Activated CD4-positive, CD25-positive, alpha-beta regulatory T cell treated with anti-CD3 and anti-CD28 coated beads, Interleukin-2, amount 50 U/mL, for 24 hours (primary cell): ENCODE data around the gene NUP160.
A peak's percentile ranks its signal among the peaks of the same experiment; 100 is the strongest.
"Not testable (repeated sequence)": the region's sequence is repeated elsewhere in the genome, so short reads cannot be mapped to it uniquely, and the experiment has no call there.

Experiments used
- ATAC-seq, 2 donors: fragments of 150-1000 bp; cut with Tn5 transposase; one replicate each; pipeline ENCODE4 v1.10.0; 2021; ENCODE audit warnings: mild to moderate bottlenecking in 1 of 2, moderate library complexity in 1 of 2

NUP160 gene

GRCh38 chr11:47860536-47860935, 12.4 kb upstream of the NUP160 start:
- ATAC-seq: no peak

- no peak for ATAC-seq
Measured at GRCh38 chr11:47857892-47858543, 9.9 kb upstream of the NUP160 start.

- no peak for ATAC-seq
Measured at GRCh38 chr11:47857485-47857884, 9.3 kb upstream of the NUP160 start.

- ATAC-seq: peak in 1 of 2 donors; percentile 30
Measured at GRCh38 chr11:47856186-47856585, 8.0 kb upstream of the NUP160 start.

- ATAC-seq: no peak
Measured at GRCh38 chr11:47854667-47855066, 6.5 kb upstream of the NUP160 start.

GRCh38 chr11:47852053-47852452, 3.9 kb upstream of the NUP160 start:
- ATAC-seq: no peak

GRCh38 chr11:47850337-47850736, 2.2 kb upstream of the NUP160 start:
- ATAC-seq: no peak

GRCh38 chr11:47848700-47849155, 578 bp upstream of the NUP160 start:
- ATAC-seq: peak in 1 of 2 donors; percentile 6

GRCh38 chr11:47847537-47847891, 636 bp downstream of the NUP160 start:
- no peak for ATAC-seq

- ATAC-seq: no peak
Measured at GRCh38 chr11:47846998-47847397, 1.2 kb downstream of the NUP160 start.

GRCh38 chr11:47843361-47844055, 4.6 kb downstream of the NUP160 start:
- ATAC-seq: no peak

GRCh38 chr11:47842749-47843148, 5.4 kb downstream of the NUP160 start:
- ATAC-seq: no peak

- no peak for ATAC-seq
Measured at GRCh38 chr11:47837929-47838328, 10.2 kb downstream of the NUP160 start.

GRCh38 chr11:47837292-47837691, 10.9 kb downstream of the NUP160 start:
- ATAC-seq: no peak

- not testable (repeated sequence) for ATAC-seq
Measured at GRCh38 chr11:47830013-47830412, 18.1 kb downstream of the NUP160 start.

GRCh38 chr11:47828284-47828683, 19.9 kb downstream of the NUP160 start:
- no peak for ATAC-seq

- not testable (repeated sequence) for ATAC-seq
Measured at GRCh38 chr11:47822664-47823063, 25.5 kb downstream of the NUP160 start.

- ATAC-seq: no peak
Measured at GRCh38 chr11:47819743-47820142, 28.4 kb downstream of the NUP160 start.

GRCh38 chr11:47800759-47801158, 47.4 kb downstream of the NUP160 start:
- no peak for ATAC-seq

- ATAC-seq: peak; percentile 98 to 99
Measured at GRCh38 chr11:47797633-47798032, 50.5 kb downstream of the NUP160 start.

- ATAC-seq: no peak
Measured at GRCh38 chr11:47791774-47792430, 56.2 kb downstream of the NUP160 start.

- ATAC-seq: not testable (repeated sequence)
Measured at GRCh38 chr11:47790017-47790416, 58.1 kb downstream of the NUP160 start.

- ATAC-seq: peak; percentile 48 to 64
Measured at GRCh38 chr11:47788181-47788580, 60.0 kb downstream of the NUP160 start.

- ATAC-seq: no peak
Measured at GRCh38 chr11:47786373-47786772, 61.8 kb downstream of the NUP160 start.
